WERI-Rb-1 (cell line): ENCODE results near the gene BIRC7.

Experiments
- DNase-seq: peaks from one replicate; pipeline ENCODE4 v3.0.0-alpha.2; 2020
- H3K27ac ChIP-seq: fragments of 250-450 bp; sonication (Bioruptor Pico); 2 replicates; pipeline ENCODE4 v1.5.1; 2020; ENCODE audit warnings: mild to moderate bottlenecking, moderate library complexity
- H3K27me3 ChIP-seq: fragments of 250-450 bp; sonication (Bioruptor Pico); 2 replicates; pipeline ENCODE4 v1.5.1; 2021; ENCODE audit warnings: mild to moderate bottlenecking, low read depth, moderate library complexity; ENCODE audit not compliant: insufficient read depth, severe bottlenecking
- H3K36me3 ChIP-seq: fragments of 250-450 bp; sonication (Bioruptor Pico); 2 replicates; pipeline ENCODE4 v1.5.1; 2020; ENCODE audit warnings: mild to moderate bottlenecking, moderate library complexity
- H3K4me3 ChIP-seq: 2 replicates; pipeline ENCODE4 v1.5.1; 2011; ENCODE audit warnings: low read depth, mild to moderate bottlenecking, control low read depth, low read length
- H3K9me3 ChIP-seq: fragments of 250-450 bp; sonication (Bioruptor Pico); 2 replicates; pipeline ENCODE4 v1.5.1; 2021; ENCODE audit warnings: mild to moderate bottlenecking, moderate library complexity; ENCODE audit not compliant: severe bottlenecking
- CTCF ChIP-seq: IDR thresholded peaks from 2 replicates; pipeline ENCODE4 v1.5.1; 2011; ENCODE audit warnings: low read depth, mild to moderate bottlenecking, control low read depth, inconsistent platforms, low read length

BIRC7 gene

GRCh38 chr20:63235399-63235983 lies at the start of gene BIRC7:
Gene BIRC7 (plus strand): TSS chr20:63235905. CDS start chr20:63236097, 192 bp downstream.
- no peaks in the 10 kb centered on the region for H3K27me3 ChIP-seq
- no peak for TF ChIP-seq CTCF
- no peaks in the 10 kb centered on the region for H3K9me3 ChIP-seq
- H3K36me3 ChIP-seq: no peaks in the 10 kb centered on the region
- no peak within 1 kb of the TSS for H3K27ac ChIP-seq
- no peak for DNase-seq
- H3K4me3 ChIP-seq: no peak within 1 kb of the TSS

GRCh38 chr20:63186084-63186483 lies 49.6 kb upstream of the BIRC7 start:
- TF ChIP-seq CTCF: no peak
- no peak for DNase-seq
- no peak overlapping the region for H3K4me3 ChIP-seq
- H3K27ac ChIP-seq: no peak overlapping the region
- no peaks in the 10 kb centered on the region for H3K27me3 ChIP-seq
- H3K36me3 ChIP-seq: peaks cover 4% of the 10 kb centered on the region
- H3K9me3 ChIP-seq: no peaks in the 10 kb centered on the region

- TF ChIP-seq CTCF: no peak
- Histone ChIP-seq H3K9me3 (no peaks in the 10 kb centered on the region), H3K36me3 (no peaks in the 10 kb centered on the region), H3K27me3 (no peaks in the 10 kb centered on the region), H3K27ac (no peak overlapping the region), H3K4me3 (no peak overlapping the region)
- no peak for DNase-seq
These were observed 49.0 kb upstream of the BIRC7 start for GRCh38 chr20:63186528-63187316.

- H3K27ac ChIP-seq: no peak overlapping the region
- no peaks in the 10 kb centered on the region for H3K27me3 ChIP-seq
- no peak for DNase-seq
- no peaks in the 10 kb centered on the region for H3K9me3 ChIP-seq
- TF ChIP-seq CTCF: no peak
- no peak overlapping the region for H3K4me3 ChIP-seq
- no peaks in the 10 kb centered on the region for H3K36me3 ChIP-seq
These were observed 48.2 kb upstream of the BIRC7 start for GRCh38 chr20:63187338-63188158.

- Histone ChIP-seq H3K4me3 (no peak overlapping the region), H3K9me3 (no peaks in the 10 kb centered on the region), H3K27me3 (no peaks in the 10 kb centered on the region), H3K27ac (no peak overlapping the region), H3K36me3 (no peaks in the 10 kb centered on the region)
- TF ChIP-seq CTCF: no peak
- no peak for DNase-seq
These were observed 47.6 kb upstream of the BIRC7 start for GRCh38 chr20:63188159-63188442.
